HepG2 (cell line): ENCODE measurements around the gene UNC5C. TPM values are rescaled to one million over a fixed set of nuclear protein-coding genes. Genes with fewer than 3 reads are reported as not detected.

Experiments
- ATAC-seq: fragments of 200-7000 bp; cut with Tn5 transposase; 3 replicates; pipeline ENCODE4 v1.9.1; 2020; ENCODE audit warnings: mild to moderate bottlenecking, moderate library complexity
- BruUV-seq: library from RNA; stranded (reverse); fragments of 400-500 nt; replicated peaks from 2 replicates; lab custom pipeline; 2021; lab: Mats Ljungman, UMichigan
- CTCF ChIA-PET: fragments of 300-600 bp; formaldehyde crosslinking; extraction: SDS; loops from one replicate; lab custom pipeline; 2021; ENCODE audit warnings: low total read pairs, inconsistent platforms, low intra/inter-chr PET ratio; lab: Yijun Ruan, JAX
- POLR2A ChIA-PET: fragments of 350-600 bp; sonication (Branson Sonifier 250); formaldehyde crosslinking; loops from one replicate; lab custom pipeline; 2020; ENCODE audit warnings: antibody characterized with exemption, inconsistent platforms; lab: Yijun Ruan, JAX
- DNase-seq: peaks from one replicate; pipeline ENCODE4 v3.0.0-alpha.2; 2015; ENCODE audit warnings: low spot score
- FAIRE-seq: peaks from 3 replicates; lab custom pipeline; 2011; peaks lifted over from hg19 to GRCh38; lab: Jason Lieb, UNC
- H2AFZ ChIP-seq: one replicate; pipeline ENCODE4 v1.6.1; 2011; ENCODE audit warnings: low read length, inconsistent platforms
- H3K27ac ChIP-seq: fragments of 300-600 bp; 3 replicates; pipeline ENCODE4 v1.8.0; 2011; ENCODE audit warnings: mixed run types, mild to moderate bottlenecking, mixed read lengths, low read length, inconsistent platforms; ENCODE audit not compliant: insufficient read depth; ENCODE audit errors: extremely low read length
- H3K27me3 ChIP-seq, 2 experiments: fragments of 200-600 bp in 1 of 2; 2 replicates in 1 of 2; 3 replicates in 1 of 2; pipeline versions ENCODE4 v1.6.0 to v1.8.0; 2011; ENCODE audit warnings: low read length in 2 of 2, mild to moderate bottlenecking in 2 of 2, moderate library complexity in 2 of 2, inconsistent platforms in 1 of 2; ENCODE audit not compliant: insufficient read depth in 2 of 2, control insufficient read depth in 1 of 2
- H3K36me3 ChIP-seq, 2 experiments: fragments of 200-600 bp in 1 of 2; replicated peaks in 1 of 2; 2 replicates in 1 of 2; 3 replicates in 1 of 2; pipeline versions ENCODE4 v1.5.1 to v1.8.0; 2011; ENCODE audit warnings: low read length in 2 of 2, inconsistent platforms in 1 of 2; ENCODE audit not compliant: insufficient read depth in 2 of 2, control insufficient read depth in 1 of 2
- H3K4me1 ChIP-seq: 2 replicates; pipeline ENCODE4 v1.5.1; 2012; ENCODE audit warnings: low read length, inconsistent platforms; ENCODE audit not compliant: insufficient read depth
- H3K4me2 ChIP-seq: 2 replicates; pipeline ENCODE4 v1.6.0; 2011; ENCODE audit warnings: low read depth, low read length, inconsistent platforms
- H3K4me3 ChIP-seq, 3 experiments: fragments of 200-600 bp in 1 of 3; sonication (generic), shearing (Covaris generic) in 1 of 3; replicated peaks in 1 of 3; 2 replicates each; pipeline ENCODE4 v1.5.1; 2011 to 2016; ENCODE audit warnings: low read length in 3 of 3, inconsistent platforms in 2 of 3, low read depth in 2 of 3, mild to moderate bottlenecking in 2 of 3, control low read depth in 1 of 3, mixed read lengths in 1 of 3; ENCODE audit not compliant: insufficient read depth in 1 of 3
- H3K79me2 ChIP-seq: one replicate; pipeline ENCODE4 v1.6.1; 2011; ENCODE audit warnings: low read length, inconsistent platforms; ENCODE audit not compliant: insufficient read depth
- H3K9ac ChIP-seq: 2 replicates; pipeline ENCODE4 v1.6.0; 2011; ENCODE audit warnings: mild to moderate bottlenecking, low read depth, low read length, inconsistent platforms; ENCODE audit not compliant: insufficient read depth
- H3K9me3 ChIP-seq: 2 replicates; pipeline ENCODE4 v1.5.1; 2012; ENCODE audit warnings: mild to moderate bottlenecking, low read length
- H4K20me1 ChIP-seq: 2 replicates; pipeline ENCODE4 v1.6.0; 2011; ENCODE audit warnings: inconsistent platforms, mild to moderate bottlenecking, low read length, moderate library complexity; ENCODE audit not compliant: insufficient read depth
- CREB1 ChIP-seq, 2 experiments: fragments of 450-650 bp in 1 of 2; IDR thresholded peaks; 2 replicates each; pipeline ENCODE4 v1.6.1; 2016 to 2017; ENCODE audit warnings: control low read depth in 1 of 2, mild to moderate bottlenecking in 1 of 2, missing compliant biosample characterization in 1 of 2, missing genetic modification characterization in 1 of 2
- HBP1 ChIP-seq: IDR thresholded peaks from 2 replicates; pipeline ENCODE4 v1.6.1; 2016; ENCODE audit warnings: low read depth, control low read depth
- MIER2 ChIP-seq: IDR thresholded peaks from 2 replicates; pipeline ENCODE4 v1.6.1; 2016; ENCODE audit warnings: missing biosample characterization, missing genetic modification reagents
- RARA ChIP-seq: IDR thresholded peaks from 2 replicates; pipeline ENCODE4 v1.6.1; 2016; ENCODE audit warnings: missing genetic modification reagents, missing compliant biosample characterization
- ZBTB37 ChIP-seq: sonication (generic); formaldehyde crosslinking; IDR thresholded peaks from 2 replicates; pipeline ENCODE4 v1.4.0; 2020; ENCODE audit warnings: mild to moderate bottlenecking, missing genetic modification reagents
- ZFP36 ChIP-seq: fragments of 150-350 bp; IDR thresholded peaks from 2 replicates; pipeline ENCODE4 v1.6.1; 2018; ENCODE audit warnings: borderline replicate concordance, low read length, low read depth; ENCODE audit not compliant: partially characterized antibody
- ZFP90 ChIP-seq: sonication (generic); formaldehyde crosslinking; IDR thresholded peaks from 2 replicates; pipeline ENCODE4 v1.8.0; 2022; ENCODE audit warnings: missing genetic modification reagents, mild to moderate bottlenecking, inconsistent platforms, borderline replicate concordance
- ZNF709 ChIP-seq: sonication (generic); formaldehyde crosslinking; IDR thresholded peaks from 2 replicates; pipeline ENCODE4 v1.5.0; 2020; ENCODE audit warnings: mild to moderate bottlenecking, missing genetic modification reagents
- ZNF780A ChIP-seq: sonication (generic); formaldehyde crosslinking; IDR thresholded peaks from 2 replicates; pipeline ENCODE4 v1.8.0; 2022; ENCODE audit warnings: mild to moderate bottlenecking, missing genetic modification reagents, moderate library complexity
- WGBS: methylation state at CpG from one replicate; pipeline ENCODE4 v1.1.6; 2017; ENCODE audit warnings: low lambda C conversion rate; 5-methylcytosine and 5-hydroxymethylcytosine counted together
- in situ Hi-C: cut with HindIII; loops from 2 replicates; pipeline ENCODE4 v1.10.0; 2017; ENCODE audit warnings: low pct_unique_long_range_greater_than_20kb; ENCODE audit not compliant: extremely low pct_ligation_motif_present
- intact Hi-C: fragments of 100-400 bp; cut with micrococcal nuclease; formaldehyde crosslinking; loops from one replicate; pipeline ENCODE4 v1.10.0; 2022; ENCODE audit not compliant: unreplicated experiment
- polyA plus RNA-seq, 8 experiments: library from polyadenylated mRNA; depleted of rRNA in 3 of 8; stranded (reverse) in 7 of 8; unstranded in 1 of 8; fragments of >200 nt; fragmentation: Illumina TruSeq in 4 of 8; extraction: Trizol in 4 of 8; gene quantifications; 2 replicates each; pipeline versions ENCODE4 v1.2.1 to v1.2.3, GENCODE V29; 2011 to 2016; ENCODE audit warnings: low read depth in 4 of 8, missing spikeins in 1 of 8, mixed read lengths in 1 of 8; ENCODE audit not compliant: insufficient read depth in 1 of 8
- total RNA-seq, 5 experiments: library from RNA; depleted of rRNA; stranded (reverse); fragments of >200 nt; fragmentation: Illumina TruSeq; extraction: Trizol; gene quantifications; 2 replicates each; pipeline ENCODE4 v1.2.3, GENCODE V29; 2016; ENCODE audit warnings: low read depth in 1 of 5
- TF ChIP-seq, protein P1 (sequence below): sonication (generic); formaldehyde crosslinking; conservative IDR thresholded peaks from 2 replicates; pipeline ENCODE4 v1.8.0; 2022; ENCODE audit warnings: low read depth, missing genetic modification reagents

UNC5C gene
- total and polyA plus RNA-seq, 2 of the 13 experiments (the other 11 are each of a cell fraction or from before 2014, with no cell fraction given) = not detected

GRCh38 chr4:95478679-95479078 lies 70.1 kb downstream of the UNC5C start (continued):
- TF ChIP-seq HBP1 = no peak
- no peak for TF ChIP-seq ZNF709 (CRISPR knock-in tag)
- no peak for TF ChIP-seq ZNF780A (CRISPR knock-in tag)

- ChIA-PET POLR2A (no interaction called here), CTCF (no interaction called here)
- Histone ChIP-seq H3K27me3 (no peaks in the 10 kb centered on the region), H3K36me3 (no peaks in the 10 kb centered on the region), H2AFZ (no peak overlapping the region), H3K79me2 (no peaks in the 10 kb centered on the region), H3K27ac (no peak overlapping the region), H3K4me1 (no peaks in the 10 kb centered on the region), H3K4me2 (no peak overlapping the region), H4K20me1 (no peaks in the 10 kb centered on the region), H3K4me3 (no peak overlapping the region), H3K9me3 (no peaks in the 10 kb centered on the region), H3K9ac (no peak overlapping the region)
- in situ Hi-C loops (no loop called here), intact Hi-C loops (no loop called here)
- 5% methylated on average over 1 of the region's 1 CpG for WGBS
- no peak for TF ChIP-seq MIER2 (CRISPR knock-in tag)
- TF ChIP-seq ZBTB37 (CRISPR knock-in tag) = no peak
- TF ChIP-seq RARA = no peak
- TF ChIP-seq, protein P1, sequence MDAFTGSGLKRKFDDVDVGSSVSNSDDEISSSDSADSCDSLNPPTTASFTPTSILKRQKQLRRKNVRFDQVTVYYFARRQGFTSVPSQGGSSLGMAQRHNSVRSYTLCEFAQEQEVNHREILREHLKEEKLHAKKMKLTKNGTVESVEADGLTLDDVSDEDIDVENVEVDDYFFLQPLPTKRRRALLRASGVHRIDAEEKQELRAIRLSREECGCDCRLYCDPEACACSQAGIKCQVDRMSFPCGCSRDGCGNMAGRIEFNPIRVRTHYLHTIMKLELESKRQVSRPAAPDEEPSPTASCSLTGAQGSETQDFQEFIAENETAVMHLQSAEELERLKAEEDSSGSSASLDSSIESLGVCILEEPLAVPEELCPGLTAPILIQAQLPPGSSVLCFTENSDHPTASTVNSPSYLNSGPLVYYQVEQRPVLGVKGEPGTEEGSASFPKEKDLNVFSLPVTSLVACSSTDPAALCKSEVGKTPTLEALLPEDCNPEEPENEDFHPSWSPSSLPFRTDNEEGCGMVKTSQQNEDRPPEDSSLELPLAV (CRISPR knock-in tag) = no peak
- TF ChIP-seq ZFP36 = no peak
- TF ChIP-seq ZFP90 (CRISPR knock-in tag) = no peak
- TF ChIP-seq CREB1 (IDR thresholded peaks at IDR 0.05) = no peak
- no peak for TF ChIP-seq CREB1 (CRISPR knock-in tag; IDR thresholded peaks at IDR 0.05)
- ATAC-seq = no peak
- no TSS peak for BruUV-seq
- no peak for FAIRE-seq
- DNase-seq = no peak
These were observed 72.7 kb downstream of the UNC5C start for GRCh38 chr4:95476121-95476520.
